H1 (cell line): ENCODE measurements around the gene SPCS3. TPM values are rescaled to one million over a fixed set of nuclear protein-coding genes. Genes with fewer than 3 reads are reported as not detected.

Experiments
- CTCF ChIA-PET: fragments of 300-600 bp; sonication (Branson Sonifier 250); formaldehyde crosslinking; loops from one replicate; lab custom pipeline; 2021; ENCODE audit not compliant: partially characterized antibody; lab: Charles Lee
- POLR2A ChIA-PET: fragments of 300-600 bp; sonication (Branson Sonifier 250); formaldehyde crosslinking; loops from one replicate; lab custom pipeline; 2021; ENCODE audit warnings: inconsistent platforms; ENCODE audit not compliant: partially characterized antibody; lab: Charles Lee
- DNase-seq, 2 experiments: peaks; one replicate each; pipeline versions ENCODE4 v3.0.0 to v3.0.0-alpha.2; 2010 to 2022; ENCODE audit warnings: low spot score in 2 of 2, low read depth in 1 of 2, mixed read lengths in 1 of 2
- FAIRE-seq: peaks from 2 replicates; lab custom pipeline; 2011; peaks lifted over from hg19 to GRCh38; lab: Jason Lieb, UNC
- H2AFZ ChIP-seq: 2 replicates; pipeline ENCODE4 v1.8.1; 2012; ENCODE audit warnings: low read length, inconsistent platforms
- H2AK5ac ChIP-seq: 2 replicates; pipeline ENCODE4 v1.6.1; 2013; ENCODE audit warnings: low read depth, low read length
- H2BK120ac ChIP-seq: replicated peaks from 2 replicates; pipeline ENCODE3; 2013; ENCODE audit warnings: low read depth, low read length, inconsistent platforms
- H2BK12ac ChIP-seq: 2 replicates; pipeline ENCODE4 v1.6.1; 2013; ENCODE audit warnings: low read depth, low read length
- H2BK15ac ChIP-seq: 2 replicates; pipeline ENCODE4 v1.6.1; 2013; ENCODE audit warnings: low read length
- H2BK20ac ChIP-seq: 2 replicates; pipeline ENCODE4 v1.6.1; 2013; ENCODE audit warnings: low read length
- H2BK5ac ChIP-seq: 2 replicates; pipeline ENCODE4 v1.6.1; 2013; ENCODE audit warnings: low read depth, low read length
- H3K14ac ChIP-seq: 2 replicates; pipeline ENCODE4 v1.6.1; 2013; ENCODE audit warnings: inconsistent platforms; ENCODE audit not compliant: insufficient read length
- H3K18ac ChIP-seq: 2 replicates; pipeline ENCODE4 v1.6.1; 2013; ENCODE audit warnings: low read length; ENCODE audit errors: extremely low read depth
- H3K23ac ChIP-seq: 2 replicates; pipeline ENCODE4 v1.6.1; 2013; ENCODE audit warnings: inconsistent platforms; ENCODE audit not compliant: insufficient read length
- H3K23me2 ChIP-seq: 2 replicates; pipeline ENCODE4 v1.6.1; 2013; ENCODE audit warnings: low read depth, low read length
- H3K27ac ChIP-seq: 2 replicates; pipeline ENCODE4 v1.6.1; 2011; ENCODE audit warnings: low read depth, low read length, inconsistent platforms
- H3K27me3 ChIP-seq, 4 experiments: replicated peaks in 1 of 4; 1 replicate in 1 of 4; 2 replicates in 3 of 4; pipeline versions ENCODE4 v1.6.1 to v1.8.1; 2011 to 2013; ENCODE audit warnings: low read length in 3 of 4, mild to moderate bottlenecking in 3 of 4, inconsistent platforms in 2 of 4, mixed read lengths in 2 of 4, moderate library complexity in 1 of 4; ENCODE audit not compliant: control insufficient read depth in 3 of 4, insufficient read depth in 3 of 4; ENCODE audit errors: extremely low read depth in 1 of 4
- H3K36me3 ChIP-seq, 4 experiments: 2 replicates each; pipeline versions ENCODE4 v1.6.1 to v1.8.1; 2011 to 2013; ENCODE audit warnings: mild to moderate bottlenecking in 4 of 4, low read length in 3 of 4, moderate library complexity in 2 of 4, control low read depth in 1 of 4, inconsistent platforms in 1 of 4; ENCODE audit not compliant: insufficient read depth in 4 of 4, control insufficient read depth in 2 of 4
- H3K4ac ChIP-seq: replicated peaks from 2 replicates; pipeline ENCODE3; 2013; ENCODE audit warnings: low read length, low read depth, mixed read lengths, inconsistent platforms; ENCODE audit not compliant: insufficient read length
- H3K4me1 ChIP-seq, 4 experiments: replicated peaks in 1 of 4; 1 replicate in 1 of 4; 2 replicates in 3 of 4; pipeline versions ENCODE4 v1.6.1 to v1.8.1; 2011 to 2013; ENCODE audit warnings: low read length in 3 of 4, inconsistent platforms in 2 of 4, mixed read lengths in 1 of 4; ENCODE audit not compliant: insufficient read depth in 4 of 4, control insufficient read depth in 3 of 4
- H3K4me2 ChIP-seq, 2 experiments: 2 replicates each; pipeline versions ENCODE4 v1.6.1 to v1.8.1; 2011 to 2013; ENCODE audit warnings: low read depth in 2 of 2, low read length in 2 of 2, control low read depth in 1 of 2, inconsistent platforms in 1 of 2, mild to moderate bottlenecking in 1 of 2; ENCODE audit not compliant: insufficient read depth in 1 of 2
- H3K4me3 ChIP-seq, 4 experiments: fragments of 200-600, 300-600 bp in 1 of 4; sonication (generic), shearing (Covaris generic), sonication (Bioruptor Twin) in 1 of 4; 2 replicates each; pipeline versions ENCODE4 v1.5.1 to v1.8.1; 2011 to 2016; ENCODE audit warnings: low read length in 4 of 4, low read depth in 3 of 4, control low read depth in 2 of 4, inconsistent platforms in 2 of 4, mild to moderate bottlenecking in 2 of 4, mixed read lengths in 1 of 4, moderate library complexity in 1 of 4; ENCODE audit not compliant: insufficient read depth in 2 of 4; ENCODE audit errors: extremely low read depth in 1 of 4
- H3K56ac ChIP-seq: replicated peaks from 2 replicates; pipeline ENCODE3; 2013; ENCODE audit warnings: low read depth, mild to moderate bottlenecking, mixed read lengths, low read length, inconsistent platforms; ENCODE audit not compliant: insufficient read length
- H3K79me1 ChIP-seq: 2 replicates; pipeline ENCODE4 v1.6.1; 2013; ENCODE audit warnings: low read depth, low read length, control low read depth
- H3K79me2 ChIP-seq, 2 experiments: 2 replicates each; pipeline versions ENCODE4 v1.6.1 to v1.8.1; 2012 to 2013; ENCODE audit warnings: low read length in 2 of 2, mild to moderate bottlenecking in 2 of 2, inconsistent platforms in 1 of 2; ENCODE audit not compliant: insufficient read depth in 2 of 2, control insufficient read depth in 1 of 2
- H3K9ac ChIP-seq, 4 experiments: replicated peaks in 1 of 4; 1 replicate in 1 of 4; 2 replicates in 3 of 4; pipeline versions ENCODE4 v1.6.1 to v1.8.1; 2011 to 2013; ENCODE audit warnings: low read depth in 3 of 4, low read length in 3 of 4, control low read depth in 2 of 4, mild to moderate bottlenecking in 2 of 4, moderate library complexity in 2 of 4, inconsistent platforms in 1 of 4; ENCODE audit errors: extremely low read depth in 1 of 4
- H3K9me3 ChIP-seq, 2 experiments: 2 replicates each; pipeline versions ENCODE4 v1.6.1 to v1.8.1; 2012 to 2013; ENCODE audit warnings: mild to moderate bottlenecking in 2 of 2, moderate library complexity in 2 of 2, control low read depth in 1 of 2, inconsistent platforms in 1 of 2, low read depth in 1 of 2, low read length in 1 of 2, mixed read lengths in 1 of 2; ENCODE audit not compliant: insufficient read depth in 2 of 2
- H4K20me1 ChIP-seq, 2 experiments: replicated peaks in 1 of 2; 2 replicates each; pipeline versions ENCODE3 to v1.8.1; 2011 to 2013; ENCODE audit warnings: inconsistent platforms in 2 of 2, low read length in 2 of 2, mild to moderate bottlenecking in 1 of 2; ENCODE audit not compliant: insufficient read depth in 2 of 2, control insufficient read depth in 1 of 2
- H4K5ac ChIP-seq: 2 replicates; pipeline ENCODE4 v1.6.1; 2013; ENCODE audit warnings: low read length, low read depth, mixed read lengths, inconsistent platforms; ENCODE audit not compliant: insufficient read length
- H4K8ac ChIP-seq: 2 replicates; pipeline ENCODE4 v1.8.0; 2013; ENCODE audit warnings: mild to moderate bottlenecking, moderate library complexity, low read length, inconsistent platforms; ENCODE audit not compliant: insufficient read depth; ENCODE audit errors: extremely low read depth
- H4K91ac ChIP-seq: replicated peaks from 2 replicates; pipeline ENCODE3; 2013; ENCODE audit warnings: low read length, mixed read lengths, inconsistent platforms; ENCODE audit not compliant: insufficient read length
- FOSL1 ChIP-seq: IDR thresholded peaks from 2 replicates; pipeline ENCODE4 v1.6.1; 2011; ENCODE audit warnings: mild to moderate bottlenecking, low read depth, low read length, moderate library complexity; ENCODE audit not compliant: insufficient read depth
- JUND ChIP-seq: IDR thresholded peaks from 2 replicates; pipeline ENCODE4 v1.6.1; 2011; ENCODE audit warnings: mild to moderate bottlenecking, improper control_type of control experiment, low read length
- POLR2A ChIP-seq, 2 experiments: IDR thresholded peaks; 1 replicate in 1 of 2; 2 replicates in 1 of 2; pipeline ENCODE4 v1.6.1; 2011; ENCODE audit warnings: low read depth in 2 of 2, low read length in 2 of 2, mild to moderate bottlenecking in 2 of 2; ENCODE audit errors: control extremely low read depth in 1 of 2
- RAD21 ChIP-seq, 2 experiments: IDR thresholded peaks in 1 of 2; conservative IDR thresholded peaks in 1 of 2; 2 replicates each; pipeline ENCODE4 v1.6.1; 2011; ENCODE audit warnings: low read depth in 2 of 2, low read length in 2 of 2, improper control_type of control experiment in 1 of 2, inconsistent platforms in 1 of 2, mild to moderate bottlenecking in 1 of 2, moderate library complexity in 1 of 2
- RNF2 ChIP-seq: fragments of 200-900, 300-1000 bp; sonication (generic); IDR thresholded peaks from 2 replicates; pipeline ENCODE4 v1.7.1; 2016; ENCODE audit warnings: borderline replicate concordance, low read depth, mild to moderate bottlenecking, antibody characterized with exemption, low read length; ENCODE audit not compliant: poor library complexity, severe bottlenecking; ENCODE audit errors: missing control alignments
- TAF7 ChIP-seq: optimal IDR thresholded peaks from 2 replicates; pipeline ENCODE3; 2011; ENCODE audit warnings: low read depth, mild to moderate bottlenecking, inconsistent platforms, low read length, moderate library complexity, borderline replicate concordance
- WGBS, 2 experiments: shearing (Covaris generic) in 1 of 2; methylation state at CpG; one replicate each; pipeline versions ENCODE4 v1.1.6 to v1.1.7; 2013 to 2015; ENCODE audit warnings: low lambda C conversion rate in 2 of 2, mixed read lengths in 2 of 2, inconsistent platforms in 1 of 2, low coverage in 1 of 2, missing lambda C conversion rate in 1 of 2; ENCODE audit not compliant: insufficient replicate concordance in 2 of 2, insufficient coverage in 1 of 2, insufficient read length in 1 of 2; ENCODE audit errors: extremely low coverage in 1 of 2, missing lambda C conversion rate in 1 of 2; 5-methylcytosine and 5-hydroxymethylcytosine counted together
- polyA plus RNA-seq, 7 experiments: library from polyadenylated mRNA; depleted of rRNA in 3 of 7; stranded (reverse) in 5 of 7; unstranded in 2 of 7; fragments of >200 nt in 5 of 7; fragments of 200-250 nt in 2 of 7; gene quantifications; 1 replicate in 5 of 7; 2 replicates in 1 of 7; 4 replicates in 1 of 7; pipeline versions ENCODE4 v1.2.1 to v1.2.3, GENCODE V29; 2011 to 2013; ENCODE audit warnings: missing spikeins in 2 of 7, mixed read lengths in 2 of 7
- total RNA-seq: library from RNA; stranded (reverse); fragmentation: NEBNext Ultra II Directional; extraction: Animal tissue kit (Norgen Biotek cat#: 25700); gene quantifications from 2 replicates; pipeline ENCODE4 v1.2.1, GENCODE V29; 2021
- TF ChIP-seq, protein P1 (sequence below), 3 experiments: IDR thresholded peaks; 1 replicate in 2 of 3; 2 replicates in 1 of 3; pipeline versions ENCODE4 v1.5.1 to v1.6.1; 2011; ENCODE audit warnings: low read length in 3 of 3, mild to moderate bottlenecking in 3 of 3, inconsistent platforms in 2 of 3, low read depth in 1 of 3, moderate library complexity in 1 of 3; ENCODE audit not compliant: insufficient read depth in 1 of 3; ENCODE audit errors: control extremely low read depth in 1 of 3
- TF ChIP-seq, protein P2 (sequence below): IDR thresholded peaks from 2 replicates; pipeline ENCODE4 v1.6.1; 2011; ENCODE audit warnings: low read length, improper control_type of control experiment
- TF ChIP-seq, protein P3 (sequence below): IDR thresholded peaks from 2 replicates; pipeline ENCODE4 v1.6.1; 2012; ENCODE audit warnings: inconsistent platforms

Gene SPCS3
- total and polyA plus RNA-seq, 2 of the 8 experiments (the other 6 are each of a cell fraction or from before 2014, with no cell fraction given) = 18.4 to 117 TPM

DNA sequence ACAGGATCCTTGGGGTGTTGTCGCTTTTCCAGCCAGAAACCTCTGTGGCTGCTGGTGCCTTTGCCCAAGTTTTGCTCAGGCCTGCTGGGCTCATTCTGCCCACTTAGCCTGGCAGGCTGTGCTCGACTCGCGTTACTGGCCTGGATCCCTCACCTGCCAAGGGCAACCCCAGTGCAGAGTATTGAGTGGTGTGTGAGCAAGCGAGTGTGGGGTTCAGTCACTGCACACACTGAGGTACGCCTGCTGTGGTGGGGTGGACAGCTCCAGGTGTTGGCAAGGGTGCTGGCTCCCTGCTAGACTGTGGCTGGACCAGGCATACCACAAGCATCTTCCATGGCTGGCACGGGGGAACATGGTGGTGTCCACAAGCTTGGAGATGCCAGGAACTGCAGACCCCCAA is 22.6 kb downstream of the SPCS3 start:
- FAIRE-seq (no peak), DNase-seq (no peak)
- H3K4ac ChIP-seq = no peak overlapping the region
- no peak overlapping the region for H2BK15ac ChIP-seq
- CTCF ChIA-PET = interaction anchor here (0.9 to 4.6 kb wide), 12 partner anchors 8 to 705 kb away, joined by 3 to 52 read pairs (median 6); no protein-coding TSS in a partner anchor
- H3K79me2 ChIP-seq = no peaks in the 10 kb centered on the region; a peak in 1 of 4 replicates
- no peak overlapping the region for H3K4me2 ChIP-seq
- peaks cover 0 to 3% (median under 1%) of the 10 kb centered on the region in 4 experiments; a peak in 2 of 7 replicates for H3K4me1 ChIP-seq
- no peak overlapping the region for H3K56ac ChIP-seq
- 97% methylated on average over 7 of the region's 7 CpGs; no CpG with 5 or more reads in 1 of the 2 experiments for WGBS, 2 experiments
- no peak overlapping the region for H2BK120ac ChIP-seq
- H2BK5ac ChIP-seq = no peak overlapping the region
- H3K4me3 ChIP-seq = no peak overlapping the region
- H4K20me1 ChIP-seq = peaks cover 0 to 3% of the 10 kb centered on the region in 2 experiments
- no peak overlapping the region for H4K91ac ChIP-seq
- H4K8ac ChIP-seq = no peak overlapping the region
- H3K79me1 ChIP-seq = no peaks in the 10 kb centered on the region
- no peak overlapping the region for H2BK12ac ChIP-seq
- no peak overlapping the region for H2AFZ ChIP-seq
- no peak overlapping the region for H3K18ac ChIP-seq
- no peaks in the 10 kb centered on the region for H3K23me2 ChIP-seq
- no peak overlapping the region for H3K9ac ChIP-seq
- H3K36me3 ChIP-seq = peaks cover 0 to 3% (median 0%) of the 10 kb centered on the region in 4 experiments; a peak in 1 of 8 replicates
- no peak overlapping the region for H2AK5ac ChIP-seq
- no peak overlapping the region for H2BK20ac ChIP-seq
- H3K27ac ChIP-seq = no peak overlapping the region
- POLR2A ChIA-PET = interaction anchor here (1.8 kb wide), 1 partner anchor 8 kb away, joined by 3 read pairs; no protein-coding TSS in a partner anchor
- H3K23ac ChIP-seq = no peak overlapping the region
- H4K5ac ChIP-seq = no peak overlapping the region
- H3K27me3 ChIP-seq = no peaks in the 10 kb centered on the region
- peaks cover 18 to 22% of the 10 kb centered on the region in 2 experiments for H3K9me3 ChIP-seq
- H3K14ac ChIP-seq = no peak overlapping the region
- TF ChIP-seq, protein P1, sequence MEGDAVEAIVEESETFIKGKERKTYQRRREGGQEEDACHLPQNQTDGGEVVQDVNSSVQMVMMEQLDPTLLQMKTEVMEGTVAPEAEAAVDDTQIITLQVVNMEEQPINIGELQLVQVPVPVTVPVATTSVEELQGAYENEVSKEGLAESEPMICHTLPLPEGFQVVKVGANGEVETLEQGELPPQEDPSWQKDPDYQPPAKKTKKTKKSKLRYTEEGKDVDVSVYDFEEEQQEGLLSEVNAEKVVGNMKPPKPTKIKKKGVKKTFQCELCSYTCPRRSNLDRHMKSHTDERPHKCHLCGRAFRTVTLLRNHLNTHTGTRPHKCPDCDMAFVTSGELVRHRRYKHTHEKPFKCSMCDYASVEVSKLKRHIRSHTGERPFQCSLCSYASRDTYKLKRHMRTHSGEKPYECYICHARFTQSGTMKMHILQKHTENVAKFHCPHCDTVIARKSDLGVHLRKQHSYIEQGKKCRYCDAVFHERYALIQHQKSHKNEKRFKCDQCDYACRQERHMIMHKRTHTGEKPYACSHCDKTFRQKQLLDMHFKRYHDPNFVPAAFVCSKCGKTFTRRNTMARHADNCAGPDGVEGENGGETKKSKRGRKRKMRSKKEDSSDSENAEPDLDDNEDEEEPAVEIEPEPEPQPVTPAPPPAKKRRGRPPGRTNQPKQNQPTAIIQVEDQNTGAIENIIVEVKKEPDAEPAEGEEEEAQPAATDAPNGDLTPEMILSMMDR (IDR thresholded peaks at IDR 0.05; ENCODE audit: control extremely low read depth in 1 of 3, insufficient read depth in 1 of 3, low read depth in 1 of 3, low read length in 3 of 3) = no peak
- TF ChIP-seq RNF2 (no peak), POLR2A (IDR thresholded peaks at IDR 0.05; ENCODE audit: control extremely low read depth in 1 of 2, low read depth in 2 of 2, low read length in 2 of 2) (no peak), RAD21 (IDR thresholded peaks at IDR 0.05 in 1 of 2, conservative IDR thresholded peaks at IDR 0.05 in 1 of 2; ENCODE audit: low read depth in 2 of 2, low read length in 2 of 2) (no peak), JUND (no peak), FOSL1 (no peak), TAF7 (no peak)
- TF ChIP-seq, protein P2, sequence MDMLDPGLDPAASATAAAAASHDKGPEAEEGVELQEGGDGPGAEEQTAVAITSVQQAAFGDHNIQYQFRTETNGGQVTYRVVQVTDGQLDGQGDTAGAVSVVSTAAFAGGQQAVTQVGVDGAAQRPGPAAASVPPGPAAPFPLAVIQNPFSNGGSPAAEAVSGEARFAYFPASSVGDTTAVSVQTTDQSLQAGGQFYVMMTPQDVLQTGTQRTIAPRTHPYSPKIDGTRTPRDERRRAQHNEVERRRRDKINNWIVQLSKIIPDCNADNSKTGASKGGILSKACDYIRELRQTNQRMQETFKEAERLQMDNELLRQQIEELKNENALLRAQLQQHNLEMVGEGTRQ = no peak
- TF ChIP-seq, protein P3, sequence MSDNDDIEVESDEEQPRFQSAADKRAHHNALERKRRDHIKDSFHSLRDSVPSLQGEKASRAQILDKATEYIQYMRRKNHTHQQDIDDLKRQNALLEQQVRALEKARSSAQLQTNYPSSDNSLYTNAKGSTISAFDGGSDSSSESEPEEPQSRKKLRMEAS = no peak
